Endothelial cell of umbilical vein (primary cell): ENCODE results near the gene TPO.

Experiments
- CTCF ChIP-seq, 2 donors: IDR thresholded peaks; 1 replicate in 1 of 2; 2 replicates in 1 of 2; pipeline ENCODE4 v1.5.1; 2011; ENCODE audit warnings: low read length in 2 of 2, mild to moderate bottlenecking in 2 of 2, moderate library complexity in 2 of 2, control low read depth in 1 of 2, inconsistent platforms in 1 of 2, low read depth in 1 of 2; ENCODE audit not compliant: insufficient read depth in 1 of 2; ENCODE audit errors: extremely low read depth in 1 of 2
- EZH2 ChIP-seq: IDR thresholded peaks from 2 replicates; pipeline ENCODE4 v1.6.1; 2012; ENCODE audit warnings: borderline replicate concordance, low read depth, mild to moderate bottlenecking, moderate library complexity, low read length, inconsistent platforms; ENCODE audit not compliant: severe bottlenecking
- FOS ChIP-seq: IDR thresholded peaks from 2 replicates; pipeline ENCODE4 v1.6.1; 2011; ENCODE audit warnings: mild to moderate bottlenecking, low read length, moderate library complexity, borderline replicate concordance; ENCODE audit not compliant: insufficient read depth
- GATA2 ChIP-seq: IDR thresholded peaks from 2 replicates; pipeline ENCODE4 v1.7.0; 2011; ENCODE audit warnings: low read depth, mild to moderate bottlenecking, moderate library complexity, mixed read lengths, low read length; ENCODE audit not compliant: insufficient read length, insufficient read depth
- MAX ChIP-seq: IDR thresholded peaks from 2 replicates; pipeline ENCODE4 v1.6.1; 2011; ENCODE audit not compliant: insufficient read depth, insufficient read length
- MYC ChIP-seq: IDR thresholded peaks from one replicate; pipeline ENCODE4 v1.6.1; 2011; ENCODE audit warnings: mild to moderate bottlenecking, low read depth, low read length
- POLR2A ChIP-seq: IDR thresholded peaks from 2 replicates; pipeline ENCODE4 v1.6.1; 2012; ENCODE audit warnings: low read depth, mild to moderate bottlenecking, control low read depth, low read length
- POLR2AphosphoS5 ChIP-seq: IDR thresholded peaks from 2 replicates; pipeline ENCODE4 v1.6.1; 2012; ENCODE audit warnings: low read depth, mild to moderate bottlenecking, control low read depth, low read length, moderate library complexity; ENCODE audit not compliant: insufficient read depth

- no peak for TF ChIP-seq EZH2
- TF ChIP-seq POLR2A = no peak
- no peak for TF ChIP-seq POLR2AphosphoS5
- no peak for TF ChIP-seq CTCF (IDR thresholded peaks at IDR 0.05; ENCODE audit: extremely low read depth in 1 of 2, insufficient read depth in 1 of 2, low read depth in 1 of 2, low read length in 2 of 2)
- no peak for TF ChIP-seq MAX
- no peak for TF ChIP-seq FOS
- no peak for TF ChIP-seq GATA2
- no peak for TF ChIP-seq MYC
These were observed 151.0 kb downstream of the TPO start for GRCh38 chr2:1563943-1564891.
